Liver (tissue), 9 donors: ENCODE measurements around the gene PPA2. TPM values are rescaled to one million over a fixed set of nuclear protein-coding genes. Genes with fewer than 3 reads are reported as not detected.

Experiments used
- DNase-seq: peaks from one replicate; pipeline ENCODE4 v3.0.0-alpha.2; 2017; ENCODE audit warnings: low spot score
- H3K27ac ChIP-seq, 2 donors: one replicate each; pipeline ENCODE4 v1.7.0; 2013; ENCODE audit warnings: inconsistent platforms in 2 of 2, low read length in 2 of 2, control low read depth in 1 of 2, low read depth in 1 of 2, mild to moderate bottlenecking in 1 of 2
- H3K27me3 ChIP-seq, 4 donors: one replicate each; pipeline versions ENCODE4 v1.6.1 to v1.7.0; 2013; ENCODE audit warnings: low read length in 3 of 4, inconsistent platforms in 1 of 4, mild to moderate bottlenecking in 1 of 4, moderate library complexity in 1 of 4; ENCODE audit not compliant: control insufficient read depth in 4 of 4, insufficient read depth in 4 of 4
- H3K36me3 ChIP-seq, 4 donors: one replicate each; pipeline versions ENCODE4 v1.6.1 to v1.7.0; 2013; ENCODE audit warnings: low read length in 3 of 4, mild to moderate bottlenecking in 3 of 4, low read depth in 1 of 4, moderate library complexity in 1 of 4; ENCODE audit not compliant: control insufficient read depth in 4 of 4, insufficient read depth in 3 of 4
- H3K4me1 ChIP-seq, 4 donors: one replicate each; pipeline versions ENCODE4 v1.6.1 to v1.7.0; 2013; ENCODE audit warnings: low read length in 3 of 4, mild to moderate bottlenecking in 3 of 4, moderate library complexity in 1 of 4; ENCODE audit not compliant: control insufficient read depth in 4 of 4, insufficient read depth in 4 of 4
- H3K4me3 ChIP-seq, 3 donors: one replicate each; pipeline versions ENCODE4 v1.6.1 to v1.7.0; 2013; ENCODE audit warnings: low read length in 3 of 3, control low read depth in 1 of 3, low read depth in 1 of 3, mild to moderate bottlenecking in 1 of 3
- H3K9ac ChIP-seq, 2 donors: one replicate each; pipeline ENCODE4 v1.7.0; 2013; ENCODE audit warnings: low read length in 2 of 2, mild to moderate bottlenecking in 2 of 2, moderate library complexity in 2 of 2, control low read depth in 1 of 2, low read depth in 1 of 2
- H3K9me3 ChIP-seq, 4 donors: one replicate each; pipeline versions ENCODE4 v1.6.1 to v1.7.0; 2013; ENCODE audit warnings: low read length in 3 of 4; ENCODE audit not compliant: control insufficient read depth in 4 of 4
- ATF3 ChIP-seq: IDR thresholded peaks from 2 replicates; pipeline ENCODE4 v1.6.1; 2016; ENCODE audit warnings: antibody characterized with exemption
- CTCF ChIP-seq: fragments of 150-350 bp; IDR thresholded peaks from 2 replicates; pipeline ENCODE4 v1.5.1; 2017; ENCODE audit warnings: improper control_type of control experiment, low read depth, low read length; ENCODE audit not compliant: missing input control
- EGR1 ChIP-seq, 2 donors: IDR thresholded peaks; 2 replicates each; pipeline ENCODE4 v1.6.1; 2016 to 2018; ENCODE audit warnings: antibody characterized with exemption in 2 of 2, low read depth in 2 of 2
- FOXA1 ChIP-seq: IDR thresholded peaks from 2 replicates; pipeline ENCODE4 v1.6.1; 2016; ENCODE audit warnings: antibody characterized with exemption
- FOXA2 ChIP-seq: IDR thresholded peaks from 2 replicates; pipeline ENCODE4 v1.6.1; 2016; ENCODE audit warnings: antibody characterized with exemption
- GABPA ChIP-seq, 2 donors: IDR thresholded peaks in 1 of 2; conservative IDR thresholded peaks in 1 of 2; 2 replicates each; pipeline ENCODE4 v1.6.1; 2016; ENCODE audit warnings: antibody characterized with exemption in 2 of 2, mild to moderate bottlenecking in 1 of 2, moderate library complexity in 1 of 2
- HNF4A ChIP-seq, 2 donors: conservative IDR thresholded peaks; 2 replicates each; pipeline ENCODE4 v1.6.1; 2016; ENCODE audit warnings: antibody characterized with exemption in 2 of 2, mild to moderate bottlenecking in 2 of 2
- HNF4G ChIP-seq: IDR thresholded peaks from 2 replicates; pipeline ENCODE4 v1.6.1; 2016; ENCODE audit warnings: antibody characterized with exemption
- JUND ChIP-seq, 2 donors: IDR thresholded peaks; 2 replicates each; pipeline ENCODE4 v1.6.1; 2016; ENCODE audit warnings: antibody characterized with exemption in 2 of 2
- MAX ChIP-seq: IDR thresholded peaks from 2 replicates; pipeline ENCODE4 v1.6.1; 2016; ENCODE audit warnings: antibody characterized with exemption
- NR2F2 ChIP-seq: IDR thresholded peaks from 2 replicates; pipeline ENCODE4 v1.6.1; 2016; ENCODE audit warnings: antibody characterized with exemption
- RAD21 ChIP-seq, 2 donors: IDR thresholded peaks; 2 replicates each; pipeline ENCODE4 v1.6.1; 2016; ENCODE audit warnings: antibody characterized with exemption in 2 of 2, mild to moderate bottlenecking in 2 of 2
- REST ChIP-seq: IDR thresholded peaks from 2 replicates; pipeline ENCODE4 v1.6.1; 2016; ENCODE audit warnings: antibody characterized with exemption, mild to moderate bottlenecking
- RXRA ChIP-seq, 2 donors: IDR thresholded peaks; 2 replicates each; pipeline ENCODE4 v1.6.1; 2017 to 2018; ENCODE audit warnings: antibody characterized with exemption in 2 of 2, mild to moderate bottlenecking in 1 of 2
- SP1 ChIP-seq: IDR thresholded peaks from 2 replicates; pipeline ENCODE4 v1.6.1; 2018; ENCODE audit warnings: antibody characterized with exemption, mild to moderate bottlenecking
- TAF1 ChIP-seq: conservative IDR thresholded peaks from 2 replicates; pipeline ENCODE4 v1.6.1; 2016; ENCODE audit warnings: antibody characterized with exemption, mild to moderate bottlenecking
- YY1 ChIP-seq: IDR thresholded peaks from 2 replicates; pipeline ENCODE4 v1.6.1; 2016; ENCODE audit warnings: antibody characterized with exemption, mild to moderate bottlenecking
- ZBTB33 ChIP-seq: IDR thresholded peaks from 2 replicates; pipeline ENCODE4 v1.6.1; 2016; ENCODE audit warnings: antibody characterized with exemption
- WGBS: extraction: QIAGEN DNeasy Blood & Tissue Kit; methylation state at CpG from one replicate; pipeline ENCODE4 v1.1.7; 2013; 5-methylcytosine and 5-hydroxymethylcytosine counted together
- polyA plus RNA-seq, 2 donors: library from polyadenylated mRNA; stranded (reverse) in 1 of 2; unstranded in 1 of 2; fragments of 200-250 nt in 1 of 2; fragments of >200 nt in 1 of 2; fragmentation: Nextera tagmentation in 1 of 2; extraction: Ambion mirVana in 1 of 2; gene quantifications; one replicate each; pipeline versions ENCODE4 v1.2.1 to v1.2.3, GENCODE V29; 2013 to 2015
- total RNA-seq, 2 donors: library from RNA; depleted of rRNA; stranded (reverse); fragments of >200 nt; gene quantifications; one replicate each; pipeline ENCODE4 v1.2.3, GENCODE V29; 2014
- donor health status: healthy.
- donor health status: healthy.
- donor health status: healthy.
- donor health status: healthy.
- donor health status: healthy.

Gene PPA2
- total and polyA plus RNA-seq, 4 donors = 48.3 to 102 (median 70.8) TPM

- TF ChIP-seq ZBTB33 (no peak), ATF3 (no peak), GABPA (IDR thresholded peaks at IDR 0.05 in 1 of 2, conservative IDR thresholded peaks at IDR 0.05 in 1 of 2) (no peak), RXRA (IDR thresholded peaks at IDR 0.05) (no peak), MAX (no peak)
Measured at GRCh38 chr4:105327956-105328355, 145.9 kb downstream of the PPA2 start (continued).

GRCh38 chr4:105327222-105327621 lies 146.6 kb downstream of the PPA2 start:
- Histone ChIP-seq H3K4me1 (no peaks in the 10 kb centered on the region), H3K27ac (no peak overlapping the region), H3K27me3 (no peaks in the 10 kb centered on the region), H3K36me3 (no peaks in the 10 kb centered on the region), H3K4me3 (no peak overlapping the region), H3K9me3 (no peaks in the 10 kb centered on the region), H3K9ac (no peak overlapping the region)
- WGBS = 83% methylated on average over 2 of the region's 2 CpGs
- TF ChIP-seq FOXA1 (no peak), REST (no peak), ZBTB33 (no peak), HNF4A (conservative IDR thresholded peaks at IDR 0.05) (no peak), MAX (no peak), JUND (IDR thresholded peaks at IDR 0.05) (no peak), HNF4G (no peak), SP1 (no peak), GABPA (IDR thresholded peaks at IDR 0.05 in 1 of 2, conservative IDR thresholded peaks at IDR 0.05 in 1 of 2) (no peak), TAF1 (no peak), NR2F2 (no peak), RAD21 (IDR thresholded peaks at IDR 0.05) (no peak), EGR1 (IDR thresholded peaks at IDR 0.05; ENCODE audit: low read depth in 2 of 2) (no peak), ATF3 (no peak), CTCF (no peak), YY1 (no peak), FOXA2 (no peak), RXRA (IDR thresholded peaks at IDR 0.05) (no peak)
- no peak for DNase-seq
